ENCODE results near the gene ARSB.
"Not testable (repeated sequence)": the region's sequence is repeated elsewhere in the genome, so short reads cannot be mapped to it uniquely, and the experiment has no call there.

ARSB gene

DNA sequence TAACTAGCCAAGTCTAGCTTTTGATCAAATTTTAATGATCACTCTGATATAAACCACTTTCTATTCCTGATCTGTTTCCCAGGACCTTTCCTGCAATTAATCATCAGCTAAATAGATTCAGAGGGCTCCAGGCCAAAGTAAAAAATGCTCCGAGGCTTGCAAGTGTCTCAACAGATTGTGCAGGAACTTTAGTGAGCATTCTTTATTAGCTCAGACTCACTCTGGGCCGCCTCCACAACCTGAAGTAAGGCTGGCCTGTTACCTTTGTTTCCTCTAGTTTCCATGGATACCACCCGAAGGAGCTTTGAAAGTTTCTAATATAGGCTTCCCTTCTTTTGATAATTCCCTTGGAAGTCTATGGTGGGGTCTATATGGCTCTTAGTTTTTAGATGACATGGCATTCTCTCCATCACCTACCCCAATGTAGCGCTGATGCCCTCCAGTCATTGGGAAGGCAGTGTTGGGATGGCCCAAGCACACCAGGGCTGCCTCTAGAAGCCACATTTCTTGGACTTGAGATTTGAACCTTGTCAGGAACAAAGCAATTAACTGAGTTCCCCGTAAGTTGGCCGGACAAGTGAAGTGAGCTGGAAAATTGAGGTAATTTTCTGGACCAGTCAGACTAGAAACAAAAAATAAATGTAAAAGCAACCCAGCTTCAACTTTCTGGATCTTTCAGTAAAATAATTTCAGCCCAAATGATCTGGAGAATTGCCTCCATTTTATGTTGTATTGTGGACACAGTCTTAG is 238.9 kb downstream of the ARSB start:
- DNase-seq, result no peak

- no peak for DNase-seq
These were observed 240.1 kb downstream of the ARSB start for GRCh38 chr5:78744951-78745534.

DNA sequence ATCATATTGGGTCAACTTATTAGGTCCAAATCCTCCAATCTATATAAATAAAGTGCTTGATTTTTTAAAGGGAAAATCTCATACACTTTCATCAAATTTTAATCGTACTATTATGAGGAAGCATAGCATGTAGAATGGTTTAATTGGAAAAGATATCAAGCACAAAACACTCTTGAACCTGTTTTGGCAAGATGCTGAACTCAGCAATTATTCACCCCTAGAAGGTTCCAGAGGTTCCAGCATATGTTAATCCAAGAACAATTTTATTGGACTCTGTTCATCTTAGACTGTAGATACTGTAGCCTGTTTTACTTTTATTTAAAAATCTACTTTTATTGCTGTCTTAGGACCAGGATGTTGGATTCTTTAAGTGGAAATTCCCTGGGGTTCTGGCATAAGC is 244.1 kb downstream of the ARSB start:
- no peak for DNase-seq

DNA sequence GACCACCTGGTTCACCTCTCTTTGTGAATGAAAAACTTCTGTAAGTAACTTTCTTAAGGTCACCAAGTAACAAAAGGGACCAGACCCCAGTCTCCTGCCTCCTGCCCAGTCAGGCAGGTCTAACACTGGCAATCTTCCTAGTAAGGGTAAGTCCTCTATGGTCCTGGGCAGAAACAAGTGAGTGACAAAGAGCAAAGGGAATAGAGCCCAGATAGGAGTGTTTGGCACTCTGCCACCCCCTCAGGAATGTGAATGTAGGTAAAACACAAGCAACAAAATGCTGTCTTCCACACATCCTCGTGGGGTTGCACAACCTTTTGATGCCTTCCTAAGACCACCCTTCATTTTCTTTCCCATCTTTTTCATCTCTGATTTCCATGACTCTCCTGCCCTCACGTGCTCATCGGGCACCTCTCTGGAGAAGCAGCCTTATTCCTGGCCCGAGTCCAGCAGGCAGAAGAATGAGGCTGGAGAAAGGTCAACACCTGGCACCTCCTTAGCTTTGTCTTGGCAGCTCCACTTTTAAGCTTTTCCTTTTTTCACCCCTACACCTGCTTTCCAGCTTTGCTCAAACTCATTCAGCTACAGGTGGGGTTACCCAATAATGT is 246.3 kb downstream of the ARSB start:
- no peak for DNase-seq

GRCh38 chr5:78738104-78738503 is 247.0 kb downstream of the ARSB start:
- no peak for DNase-seq

- DNase-seq, result no peak
These were observed 249.2 kb downstream of the ARSB start for GRCh38 chr5:78735834-78736463.

DNA sequence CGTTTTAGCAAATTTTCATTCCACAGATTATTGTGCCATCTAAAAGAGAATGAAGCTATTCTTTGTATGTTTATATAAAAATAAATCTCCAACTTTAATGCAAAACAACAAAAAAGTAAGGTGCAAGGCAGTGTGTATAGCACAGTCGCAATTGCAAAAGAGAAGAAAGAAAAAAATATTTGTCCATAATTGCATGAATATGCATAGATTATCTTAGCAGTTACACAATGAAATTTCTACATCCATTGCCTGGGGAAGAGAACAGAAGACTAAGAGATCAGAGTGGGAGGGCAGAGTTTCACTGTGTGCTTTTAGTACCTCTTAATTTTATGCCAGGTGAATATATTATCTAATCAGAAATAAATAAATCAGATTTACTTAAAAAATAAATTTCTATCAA is 250.2 kb downstream of the ARSB start:
- DNase-seq, result no peak

DNA sequence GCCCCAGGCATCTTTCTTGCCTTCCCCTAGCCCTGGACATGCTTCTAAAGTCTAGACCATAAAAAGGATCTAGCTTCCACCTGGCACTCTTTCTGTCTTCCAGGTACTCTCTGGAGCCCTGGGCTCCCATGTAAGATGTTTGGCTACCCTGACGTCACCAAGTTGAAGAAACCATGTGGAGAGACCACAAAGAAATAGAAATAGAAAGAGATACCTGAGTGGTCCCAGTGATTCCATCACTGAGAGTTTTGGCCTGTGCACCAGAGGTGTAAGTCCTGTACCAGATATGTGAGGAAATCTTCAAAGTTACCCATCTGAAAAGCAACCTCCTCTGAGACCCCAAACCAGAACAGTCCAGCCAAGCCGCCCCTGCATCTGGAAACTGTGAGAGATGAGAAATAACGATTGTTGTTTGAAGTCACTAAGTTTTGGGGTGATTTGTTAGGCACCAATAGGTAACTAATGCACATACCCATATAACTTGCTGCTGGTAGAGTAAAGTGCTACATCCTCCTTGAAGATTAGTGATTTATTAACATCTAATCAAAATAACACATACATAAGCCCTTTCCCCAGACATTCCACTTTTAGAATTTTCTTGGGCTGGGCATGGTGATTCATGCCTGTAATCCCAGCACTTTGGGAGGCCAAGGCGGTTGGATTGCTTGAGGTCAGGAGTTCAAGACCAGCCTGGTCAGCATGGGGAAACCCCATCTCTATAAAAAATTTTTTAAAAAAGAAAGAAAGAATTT is 250.8 kb downstream of the ARSB start:
- DNase-seq, result no peak

DNA sequence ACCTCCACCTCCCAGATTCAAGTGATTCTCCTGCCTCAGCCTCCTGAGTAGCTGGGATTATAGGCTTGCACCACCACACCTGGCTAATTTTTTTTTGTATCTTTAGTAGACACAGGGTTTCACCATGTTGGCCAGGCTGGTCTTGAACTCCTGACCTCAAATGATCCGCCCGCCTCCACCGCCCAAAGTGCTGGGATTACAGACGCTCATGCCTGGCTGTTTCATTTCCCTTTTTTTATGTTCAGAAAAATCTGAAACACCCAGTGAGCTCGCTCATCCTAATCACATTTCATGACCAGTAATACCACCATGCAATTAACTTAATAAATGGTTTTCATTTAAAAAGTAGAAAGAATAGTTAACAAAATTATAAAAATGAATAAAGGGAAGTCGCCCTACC is 252.4 kb downstream of the ARSB start:
- not testable (repeated sequence) for DNase-seq

DNA sequence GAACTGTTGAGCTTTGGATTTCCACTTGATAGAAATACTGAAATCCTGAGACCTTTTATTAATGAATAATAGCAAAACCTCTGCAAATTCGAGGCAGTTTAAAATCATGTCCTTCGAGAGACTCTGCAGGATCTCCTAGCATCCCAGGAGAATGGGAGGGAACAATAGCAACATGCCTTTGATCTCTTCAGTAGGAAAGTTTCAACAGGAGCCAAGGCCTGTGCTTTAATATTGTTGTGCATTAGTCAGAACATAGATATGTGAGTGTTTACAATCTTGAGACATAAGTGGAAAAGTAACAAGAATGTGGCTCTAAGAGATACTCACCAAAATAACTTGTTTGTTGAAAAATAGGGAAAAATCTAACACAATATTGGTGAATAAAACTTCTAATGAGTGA is 253.2 kb downstream of the ARSB start:
- no peak for DNase-seq

DNA sequence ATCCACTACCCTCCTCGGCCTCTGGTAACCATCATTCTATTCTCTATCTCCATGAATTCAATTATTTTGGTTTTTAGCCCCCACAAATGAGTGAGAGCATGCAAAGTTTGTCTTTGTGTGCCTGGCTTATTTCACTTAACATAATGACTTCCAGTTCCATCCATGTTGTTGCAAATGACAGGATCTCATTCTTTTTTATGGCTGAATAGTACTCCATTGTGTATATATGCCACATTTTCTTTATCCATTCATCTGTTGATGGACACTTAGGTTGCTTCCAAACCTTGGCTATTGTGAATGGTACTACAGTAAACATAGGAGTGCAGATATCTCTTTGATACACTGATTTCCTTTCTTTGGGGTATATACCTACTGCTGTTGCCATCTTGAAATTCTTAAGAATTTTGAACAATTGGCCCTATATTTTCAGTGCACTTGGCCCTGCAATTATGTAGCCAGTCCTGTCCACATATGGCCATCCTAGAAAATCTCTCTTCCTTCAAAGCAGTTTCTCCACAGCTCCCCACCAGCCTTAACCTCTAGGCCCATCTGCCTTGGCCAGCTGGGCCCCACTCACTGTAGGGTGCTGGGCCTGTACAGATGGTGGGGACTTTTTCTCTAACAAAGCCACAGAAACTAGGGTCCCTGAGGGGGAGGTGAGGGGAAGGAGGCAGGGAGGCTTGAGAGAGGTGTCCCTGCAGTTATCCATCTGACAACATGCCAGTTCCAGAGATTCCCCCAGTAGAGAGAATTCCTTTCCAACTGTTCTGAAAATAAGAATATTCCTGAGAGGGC is 254.6 kb downstream of the ARSB start:
- no peak for DNase-seq

DNA sequence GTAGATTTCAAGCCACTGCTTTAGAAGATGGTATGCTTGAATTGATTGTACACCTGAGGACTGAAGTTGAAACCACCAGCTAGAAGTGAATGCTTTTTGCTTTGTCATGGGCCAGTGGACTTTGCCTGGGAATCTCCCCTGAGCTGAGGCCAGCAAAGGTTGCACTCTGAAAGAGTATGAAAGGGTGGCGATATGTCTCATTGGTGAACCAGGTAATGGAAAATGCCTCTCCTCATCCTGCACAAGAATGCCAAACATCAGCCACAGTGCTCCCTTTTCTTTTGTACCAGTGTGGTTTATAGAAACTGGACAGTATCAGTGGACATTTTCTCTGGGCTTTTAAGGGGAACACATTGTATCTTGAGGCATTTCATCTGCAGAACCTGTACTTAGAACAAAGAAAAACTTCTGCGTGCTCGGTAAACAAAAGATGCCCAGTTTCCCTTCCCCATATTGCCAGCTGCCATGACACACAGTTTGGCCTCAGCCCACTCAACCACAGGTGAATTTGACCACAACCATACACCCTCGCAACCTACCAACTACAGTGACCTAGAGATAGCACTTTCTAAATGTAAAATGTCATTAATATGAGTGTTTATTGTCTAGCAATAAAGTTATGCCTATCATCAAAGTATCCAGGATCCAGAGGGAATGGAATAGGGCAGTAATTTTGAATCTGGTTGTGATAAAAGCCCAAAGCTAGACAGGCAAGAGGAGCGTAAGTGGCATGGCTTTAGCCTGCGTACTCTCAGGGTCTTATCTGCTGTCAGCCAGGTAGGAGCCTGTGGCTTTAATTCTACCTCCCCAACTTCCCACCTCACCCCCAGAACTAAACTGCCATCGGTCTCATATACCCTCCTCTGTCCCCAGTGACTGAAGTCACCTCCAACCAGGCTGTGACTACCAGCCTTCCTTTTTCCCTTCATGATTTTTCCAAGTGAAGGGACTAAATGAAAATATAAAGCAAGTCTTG is 257.0 kb downstream of the ARSB start:
- DNase-seq, result no peak
